Measurements from ENCODE around the gene LSM7.

LSM7 gene

DNA sequence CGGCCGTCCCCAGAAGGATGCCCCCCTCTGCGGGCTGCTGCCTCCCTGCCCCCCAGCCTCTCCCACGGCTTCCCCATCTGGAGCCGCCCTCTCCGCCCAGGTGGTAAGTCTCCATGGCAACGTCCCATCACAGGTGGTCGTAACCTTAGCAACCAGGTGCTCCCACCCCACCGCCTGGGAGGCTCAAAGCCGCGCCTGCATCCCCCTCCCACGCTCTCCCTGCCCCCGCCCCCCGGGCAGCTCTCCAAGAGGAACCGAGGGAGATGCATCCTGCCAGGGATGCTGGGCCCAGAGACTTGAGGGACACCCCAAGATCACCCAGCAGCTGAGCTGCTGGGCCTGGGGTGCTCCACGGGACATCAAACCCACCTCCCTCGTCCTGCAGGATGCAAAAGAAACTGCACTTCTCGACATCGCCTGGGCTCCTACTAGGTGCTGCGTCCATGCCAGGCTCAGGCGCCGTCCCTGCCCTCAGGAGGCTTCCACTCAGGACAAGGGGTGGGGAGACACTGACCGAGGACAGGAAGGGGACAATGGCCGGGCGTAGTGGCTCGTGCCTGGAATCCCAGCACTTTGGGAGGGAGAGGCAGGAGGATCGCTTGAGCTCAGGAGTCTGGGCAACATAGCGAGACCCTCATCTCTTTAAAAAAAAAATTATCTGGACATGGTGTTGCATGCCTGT is 15.4 kb downstream of the LSM7 start:
- Mint-ChIP-seq H3K36me3 (ENCODE audit: low read depth) (peaks cover 5% of the 10 kb centered on the region), H3K4me3 (no peak overlapping the region), H3K27ac (no peak overlapping the region), H3K27me3 (ENCODE audit: low read depth, poor library complexity) (peaks cover 81% of the 10 kb centered on the region), H3K4me1 (peaks cover 26% of the 10 kb centered on the region), H3K9me3 (peaks cover 30% of the 10 kb centered on the region)
- TF ChIP-seq CTCF (IDR thresholded peaks at IDR 0.05) = no peak
- no peak for DNase-seq

DNA sequence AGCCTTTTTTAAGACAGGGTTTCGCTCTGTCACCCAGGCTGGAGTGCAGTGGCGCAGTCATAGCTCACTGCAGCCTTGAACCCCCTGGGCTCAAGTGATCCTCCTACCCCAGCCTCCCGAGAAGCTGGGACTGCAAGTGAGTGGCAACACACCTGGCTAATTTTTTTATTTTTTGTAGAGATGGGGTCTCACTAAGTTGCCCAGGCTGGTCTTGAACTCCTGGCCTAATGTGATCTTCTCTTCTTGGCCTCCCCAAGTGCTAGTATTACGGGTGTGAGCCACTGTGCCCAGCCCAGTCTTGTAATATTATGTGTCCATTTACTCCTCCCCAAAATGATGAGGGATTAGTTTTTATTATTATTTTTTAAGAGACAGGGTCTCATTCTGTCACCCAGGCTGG is 17.3 kb downstream of the LSM7 start:
- H3K4me3 Mint-ChIP-seq = no peak overlapping the region

GRCh38 chr19:2309734-2310362 is 18.5 kb downstream of the LSM7 start:
- peaks cover 18% of the 10 kb centered on the region for H3K9me3 Mint-ChIP-seq
- no peak overlapping the region for H3K4me3 Mint-ChIP-seq
- DNase-seq = no peak
- TF ChIP-seq CTCF (IDR thresholded peaks at IDR 0.05) = no peak
- H3K27ac Mint-ChIP-seq = no peak overlapping the region
- peaks cover 1% of the 10 kb centered on the region for H3K36me3 Mint-ChIP-seq (ENCODE audit: low read depth)
- H3K4me1 Mint-ChIP-seq = peaks cover 9% of the 10 kb centered on the region
- peaks cover 88% of the 10 kb centered on the region for H3K27me3 Mint-ChIP-seq (ENCODE audit: low read depth, poor library complexity)

More for the DNA sequence above, 17.3 kb downstream of the LSM7 start:
- DNase-seq = no peak
- peaks cover 30% of the 10 kb centered on the region for H3K9me3 Mint-ChIP-seq
- peaks cover 15% of the 10 kb centered on the region for H3K4me1 Mint-ChIP-seq
- no peak for TF ChIP-seq CTCF (IDR thresholded peaks at IDR 0.05)
- peaks cover 5% of the 10 kb centered on the region for H3K36me3 Mint-ChIP-seq (ENCODE audit: low read depth)
- H3K27me3 Mint-ChIP-seq (ENCODE audit: low read depth, poor library complexity) = peaks cover 92% of the 10 kb centered on the region
- no peak overlapping the region for H3K27ac Mint-ChIP-seq

DNA sequence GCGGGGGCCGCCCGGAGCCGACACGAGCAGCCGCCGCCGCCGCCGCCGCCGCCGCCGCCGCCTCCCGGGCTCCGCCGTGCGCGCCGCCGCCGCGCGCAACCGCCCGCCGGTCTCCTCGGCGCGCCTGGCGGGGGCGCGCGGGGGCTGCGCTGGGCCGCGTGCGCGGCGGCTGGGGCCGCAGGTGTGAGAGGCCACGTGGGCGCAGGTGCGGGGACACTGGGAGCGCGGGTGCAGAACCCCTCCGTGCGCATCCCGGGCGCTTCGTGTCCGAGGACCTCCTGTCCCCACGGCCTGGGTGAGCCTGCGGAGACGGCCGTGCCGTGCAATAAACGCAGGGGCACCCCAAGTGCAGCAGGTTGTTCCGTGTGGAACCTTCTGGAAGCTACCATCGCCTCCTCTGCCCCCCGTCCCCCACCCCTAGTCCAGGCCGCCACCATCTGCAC is 20.3 kb downstream of the LSM7 start, which contains the start of gene LINGO3:
TSS of gene LINGO3 (minus strand) at position 41 of the 443 bp plus-strand sequence. CDS start 16,378 bp downstream, outside the sequence.
- Mint-ChIP-seq H3K27me3 (ENCODE audit: low read depth, poor library complexity) (peaks cover 77% of the 10 kb centered on the region), H3K9me3 (peaks cover 4% of the 10 kb centered on the region), H3K4me1 (peaks cover 11% of the 10 kb centered on the region), H3K27ac (no peak within 1 kb of the TSS), H3K4me3 (peak within 1 kb of the TSS; percentile 71), H3K36me3 (ENCODE audit: low read depth) (no peaks in the 10 kb centered on the region)
- no peak for TF ChIP-seq CTCF (IDR thresholded peaks at IDR 0.05)
- peak; percentile 38 for DNase-seq

- Mint-ChIP-seq H3K4me3 (no peak overlapping the region), H3K27me3 (ENCODE audit: low read depth, poor library complexity) (peaks cover 75% of the 10 kb centered on the region), H3K9me3 (peaks cover 3% of the 10 kb centered on the region), H3K27ac (no peak overlapping the region), H3K4me1 (peaks cover 16% of the 10 kb centered on the region), H3K36me3 (ENCODE audit: low read depth) (no peaks in the 10 kb centered on the region)
- no peak for DNase-seq
- TF ChIP-seq CTCF (IDR thresholded peaks at IDR 0.05) = no peak
These were observed 20.8 kb downstream of the LSM7 start for GRCh38 chr19:2307518-2308012.

Measured in nephron progenitor cell (in vitro differentiated cells).